H7 (cell line): ENCODE results near the gene SLC6A1. TPM values are rescaled to one million over a fixed set of nuclear protein-coding genes. Genes with fewer than 3 reads are reported as not detected.

Experiments used
- DNase-seq: peaks from one replicate; pipeline ENCODE4 v3.0.0; 2012
- H3K27me3 ChIP-seq: 2 replicates; pipeline ENCODE4 v1.6.0; 2011; ENCODE audit warnings: mild to moderate bottlenecking, low read length; ENCODE audit not compliant: control insufficient read depth, insufficient read depth
- H3K36me3 ChIP-seq: replicated peaks from 2 replicates; pipeline ENCODE4 v1.5.1; 2011; ENCODE audit warnings: low read length; ENCODE audit not compliant: control insufficient read depth, insufficient read depth
- H3K4me3 ChIP-seq: 2 replicates; pipeline ENCODE4 v1.5.1; 2011; ENCODE audit warnings: low read depth, mild to moderate bottlenecking, control low read depth, low read length, moderate library complexity; ENCODE audit not compliant: insufficient read depth
- total RNA-seq: library from RNA; depleted of rRNA; stranded (reverse); fragments of >200 nt; shearing (Covaris generic); gene quantifications from 2 replicates; pipeline ENCODE4 v1.2.3, GENCODE V29; 2014

The SLC6A1 gene
- total RNA-seq, 1 experiment from 2014 or later = 0.62 TPM

DNA sequence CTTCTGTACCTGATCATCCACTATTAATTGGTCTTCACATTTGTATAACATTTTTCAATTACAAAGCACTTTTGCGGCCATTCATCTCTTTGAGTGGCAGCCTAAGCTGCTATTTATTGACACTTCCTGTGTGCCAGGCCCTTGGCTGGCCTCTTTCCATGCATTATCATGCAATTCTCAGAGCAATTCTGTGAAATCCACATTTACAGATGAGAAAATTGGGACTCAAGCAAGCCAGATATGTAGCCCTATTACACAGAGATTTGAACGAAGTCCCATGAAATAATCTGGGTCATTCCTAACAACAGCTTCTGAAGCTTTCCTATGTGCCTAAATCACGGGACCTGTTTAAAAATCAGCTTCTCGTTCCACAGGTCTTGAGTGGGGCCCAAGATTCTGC is 17.4 kb downstream of the SLC6A1 start:
- H3K27me3 ChIP-seq = no peaks in the 10 kb centered on the region
- no peak for DNase-seq
- no peak overlapping the region for H3K4me3 ChIP-seq
- H3K36me3 ChIP-seq = no peaks in the 10 kb centered on the region

DNA sequence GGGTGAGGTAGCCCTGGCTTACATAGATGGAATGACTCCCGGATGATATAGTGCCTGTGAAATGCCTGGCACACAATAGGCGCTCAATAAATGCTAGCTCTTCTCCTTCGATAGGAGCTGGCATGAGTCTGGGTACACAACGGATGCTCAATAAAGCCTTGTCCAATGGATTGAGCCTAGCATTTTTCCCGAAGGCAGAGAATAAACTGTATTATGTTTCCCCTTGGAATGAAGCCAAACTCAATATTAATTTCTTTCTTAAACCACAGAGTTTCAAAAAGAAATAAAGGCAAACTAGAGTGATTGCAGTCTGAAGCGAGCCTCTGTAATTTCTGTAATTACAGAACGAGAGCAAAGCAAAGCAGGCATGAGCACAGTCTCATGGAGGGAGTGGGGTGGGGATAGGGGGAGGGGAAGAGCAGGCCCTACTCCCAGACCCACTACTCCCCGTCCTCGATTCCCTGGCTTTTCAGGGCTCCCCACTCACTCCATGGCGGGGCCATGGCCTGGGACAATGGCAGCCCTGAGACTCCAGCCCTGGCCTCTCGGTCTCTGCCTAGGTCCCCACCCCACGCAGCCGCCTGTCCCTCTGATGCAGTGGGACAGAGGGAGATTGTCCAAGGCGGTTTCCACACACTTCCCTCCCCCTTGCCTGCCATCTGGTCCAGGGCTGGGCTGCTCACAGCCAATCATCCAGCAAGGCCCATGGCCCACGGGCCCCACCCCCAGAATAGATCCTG is 18.0 kb downstream of the SLC6A1 start:
- no peaks in the 10 kb centered on the region for H3K27me3 ChIP-seq
- H3K36me3 ChIP-seq = no peaks in the 10 kb centered on the region
- DNase-seq = peak; percentile 52
- H3K4me3 ChIP-seq = no peak overlapping the region

DNA sequence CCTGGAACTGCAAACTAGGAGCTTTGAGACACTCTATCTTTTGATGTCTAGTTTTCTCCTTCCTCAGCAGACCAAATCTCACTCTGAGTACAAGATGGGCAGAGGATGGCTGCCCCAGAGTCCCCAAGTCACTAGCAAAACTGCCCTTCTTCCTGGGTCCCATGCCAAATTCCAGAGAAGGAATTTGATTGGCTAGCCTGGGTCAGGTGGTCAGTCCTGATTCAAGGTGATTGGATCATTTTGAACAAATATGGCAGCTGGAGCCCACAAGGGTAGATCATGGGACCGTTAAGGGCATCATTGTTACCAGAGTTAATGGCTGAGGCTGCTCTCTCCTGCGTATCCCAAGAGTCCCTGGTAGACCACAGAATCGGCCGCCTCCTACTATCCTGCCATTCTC is 21.7 kb downstream of the SLC6A1 start:
- peak; percentile 46 for DNase-seq
- Histone ChIP-seq H3K36me3 (no peaks in the 10 kb centered on the region), H3K4me3 (no peak overlapping the region), H3K27me3 (no peaks in the 10 kb centered on the region)

DNA sequence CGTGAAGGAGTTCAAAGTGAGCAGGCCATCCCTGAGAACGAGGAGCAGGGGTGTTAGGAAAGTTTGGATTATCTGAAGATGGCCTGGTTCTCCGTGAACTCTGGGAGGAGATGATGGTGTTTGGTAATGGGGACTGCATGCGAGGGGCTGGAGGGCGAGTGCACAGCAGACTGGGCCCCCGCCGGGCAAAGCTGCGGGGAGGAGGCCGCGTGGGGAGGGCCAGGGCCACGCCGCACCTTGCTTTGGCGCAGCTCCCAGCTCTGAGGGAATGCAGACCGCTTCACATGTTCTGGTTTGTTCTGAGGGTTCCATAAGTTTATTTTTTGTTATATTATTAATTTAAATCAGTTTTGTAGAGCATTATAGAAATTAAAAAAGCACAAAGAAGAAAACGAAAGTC is 22.2 kb downstream of the SLC6A1 start:
- Histone ChIP-seq H3K27me3 (no peaks in the 10 kb centered on the region), H3K36me3 (no peaks in the 10 kb centered on the region), H3K4me3 (no peak overlapping the region)
- no peak for DNase-seq

DNA sequence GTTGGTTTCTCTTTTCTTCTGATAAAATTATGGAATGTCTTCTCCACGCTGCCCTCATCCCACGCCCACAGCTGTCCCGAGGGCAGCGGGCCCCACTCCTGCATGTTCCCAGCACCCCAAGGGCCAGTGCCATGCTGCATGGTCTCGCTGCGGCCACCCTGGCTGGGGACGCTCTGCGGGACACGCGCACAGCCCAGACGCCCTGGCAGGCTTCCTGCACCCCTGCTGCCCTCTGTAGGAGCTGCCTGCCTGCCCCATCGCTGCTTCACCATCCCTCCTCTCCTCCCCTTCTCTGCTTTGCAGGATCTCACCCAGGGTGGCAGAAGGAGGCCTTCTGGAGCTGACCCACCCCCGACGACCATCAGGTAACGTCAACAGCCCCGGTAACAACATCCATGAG is 22.8 kb downstream of the SLC6A1 start:
- no peaks in the 10 kb centered on the region for H3K27me3 ChIP-seq
- no peak overlapping the region for H3K4me3 ChIP-seq
- no peaks in the 10 kb centered on the region for H3K36me3 ChIP-seq
- peak; percentile 59 for DNase-seq

DNA sequence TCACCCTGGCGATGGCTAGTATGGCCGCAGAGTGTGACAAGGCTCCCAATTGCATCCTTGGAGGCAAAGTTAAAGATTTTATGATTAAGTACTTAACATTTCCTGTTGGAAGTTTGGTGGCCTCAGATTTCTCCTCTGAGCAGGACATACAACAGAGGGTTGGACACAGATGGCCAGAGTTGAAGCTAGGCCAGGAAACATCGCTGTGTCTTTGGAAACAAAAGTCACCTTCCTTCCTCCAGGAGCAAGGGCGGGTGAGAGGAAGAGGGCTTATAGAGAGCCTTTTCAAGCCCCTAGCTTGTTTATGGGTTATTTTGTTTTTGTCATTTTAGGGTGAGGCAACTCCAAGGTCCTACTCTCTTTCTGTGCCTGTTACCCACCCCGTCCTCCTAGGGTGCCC is 24.2 kb downstream of the SLC6A1 start:
- no peak for DNase-seq
- H3K4me3 ChIP-seq = no peak overlapping the region
- H3K36me3 ChIP-seq = no peaks in the 10 kb centered on the region
- H3K27me3 ChIP-seq = no peaks in the 10 kb centered on the region

DNA sequence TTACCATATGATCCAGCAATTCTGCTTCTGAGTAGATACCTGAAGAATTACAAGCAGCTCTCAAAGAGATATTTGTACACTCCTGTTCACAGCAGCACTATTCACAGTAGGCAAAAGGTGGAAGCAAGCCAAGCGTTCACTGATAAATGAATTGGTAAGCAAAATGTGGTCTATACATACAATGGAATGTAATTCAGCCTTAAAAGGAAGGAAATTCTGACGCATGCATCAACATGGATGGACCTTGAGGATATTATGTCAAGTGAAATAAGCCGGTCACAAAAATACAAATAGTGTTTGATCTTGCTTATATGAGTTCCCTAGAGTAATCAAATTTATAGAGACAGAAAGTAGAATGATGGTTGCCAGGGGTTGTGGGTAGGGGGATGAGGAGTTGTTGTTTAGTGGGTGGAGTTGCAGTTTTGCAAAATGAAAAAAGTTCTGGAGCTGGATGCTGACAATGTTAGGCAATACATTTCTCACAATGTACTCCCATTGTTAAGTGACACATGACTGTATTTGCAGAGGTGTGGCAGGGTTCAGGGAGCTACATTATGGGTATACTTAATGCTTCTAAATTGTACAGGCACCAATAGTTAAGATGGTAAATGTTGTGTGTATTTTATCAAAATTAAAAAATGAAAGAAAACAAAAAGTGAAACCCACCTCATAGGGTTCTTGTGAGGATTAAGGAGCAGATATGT is 26.7 kb downstream of the SLC6A1 start:
- DNase-seq = no peak
- H3K27me3 ChIP-seq = no peaks in the 10 kb centered on the region
- no peaks in the 10 kb centered on the region for H3K36me3 ChIP-seq
- no peak overlapping the region for H3K4me3 ChIP-seq

DNA sequence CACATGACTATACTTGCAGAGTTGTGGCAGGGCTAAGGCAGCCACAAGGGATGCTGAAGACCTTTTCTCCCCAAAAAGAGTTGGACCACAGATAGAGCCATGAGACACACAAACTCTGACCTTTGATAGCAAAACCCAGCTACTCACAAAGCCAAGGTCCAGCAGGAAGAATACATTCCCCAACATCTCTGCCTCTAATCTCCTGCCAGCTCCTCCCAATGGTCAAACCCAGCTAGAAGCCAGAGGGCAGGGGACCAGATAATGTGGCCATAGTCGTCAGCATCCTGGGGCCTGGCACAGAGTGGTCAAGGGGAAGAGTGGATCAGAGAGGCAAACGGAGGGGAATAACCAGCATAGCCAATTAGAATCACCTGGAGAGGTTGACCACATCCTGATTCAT is 28.2 kb downstream of the SLC6A1 start:
- no peaks in the 10 kb centered on the region for H3K36me3 ChIP-seq
- DNase-seq = no peak
- H3K4me3 ChIP-seq = no peak overlapping the region
- H3K27me3 ChIP-seq = no peaks in the 10 kb centered on the region

DNA sequence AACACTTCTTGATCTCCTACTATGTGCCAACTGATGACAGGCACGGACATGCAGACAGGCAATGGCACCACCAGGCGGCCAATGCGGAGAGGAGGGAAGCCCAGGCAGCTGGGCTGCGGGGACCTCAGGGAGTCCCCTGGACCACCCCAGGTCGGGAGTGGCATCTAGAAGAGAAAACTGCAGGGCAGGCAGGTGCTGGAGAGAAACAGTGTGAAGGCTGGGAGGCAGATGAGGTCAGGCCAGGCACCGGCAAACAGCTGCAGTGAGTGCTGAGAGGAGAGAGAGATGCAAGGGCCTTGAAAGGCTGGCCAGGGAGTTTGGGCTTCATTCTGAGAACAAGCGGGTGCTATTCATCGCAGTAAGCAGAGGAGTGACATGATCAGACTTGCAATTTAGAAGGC is 29.1 kb downstream of the SLC6A1 start:
- Histone ChIP-seq H3K36me3 (no peaks in the 10 kb centered on the region), H3K27me3 (no peaks in the 10 kb centered on the region), H3K4me3 (no peak overlapping the region)
- peak; percentile 81 for DNase-seq

DNA sequence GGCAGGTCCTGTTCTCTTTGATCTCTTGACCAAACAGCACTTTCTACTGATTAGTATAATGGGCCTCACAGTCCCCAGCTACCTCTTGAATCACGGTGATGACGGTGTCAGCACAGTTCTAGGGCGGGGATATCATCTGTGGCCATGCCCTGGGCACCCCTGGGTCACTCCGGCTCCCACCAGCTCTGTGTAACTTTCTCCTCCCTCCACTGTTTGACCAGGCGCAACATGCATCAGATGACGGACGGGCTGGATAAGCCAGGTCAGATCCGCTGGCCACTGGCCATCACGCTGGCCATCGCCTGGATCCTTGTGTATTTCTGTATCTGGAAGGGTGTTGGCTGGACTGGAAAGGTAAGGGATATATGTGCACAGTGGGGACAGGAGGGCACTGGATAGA is 29.6 kb downstream of the SLC6A1 start:
- Histone ChIP-seq H3K4me3 (no peak overlapping the region), H3K27me3 (no peaks in the 10 kb centered on the region), H3K36me3 (no peaks in the 10 kb centered on the region)
- no peak for DNase-seq

DNA sequence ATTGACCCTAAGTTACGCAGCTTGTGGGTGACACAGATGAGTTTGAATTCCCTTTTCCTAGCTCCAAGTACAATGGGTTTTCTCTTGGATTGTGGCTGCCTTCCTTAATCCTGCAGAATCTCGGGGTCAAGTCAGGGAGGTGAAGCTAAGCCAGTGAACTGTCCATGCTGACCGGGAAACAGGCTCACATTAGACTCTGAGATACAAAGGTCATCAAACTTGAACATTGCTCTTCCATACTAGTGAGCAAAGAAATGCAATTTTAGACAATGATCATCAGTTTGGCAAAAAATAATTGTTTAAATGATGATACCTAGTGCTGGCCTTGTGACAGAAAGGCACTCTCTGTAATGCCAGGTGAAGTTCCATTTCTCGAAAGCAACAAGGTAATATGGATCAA is 31.6 kb downstream of the SLC6A1 start:
- no peak for DNase-seq
- H3K27me3 ChIP-seq = no peaks in the 10 kb centered on the region
- no peaks in the 10 kb centered on the region for H3K36me3 ChIP-seq
- H3K4me3 ChIP-seq = no peak overlapping the region

DNA sequence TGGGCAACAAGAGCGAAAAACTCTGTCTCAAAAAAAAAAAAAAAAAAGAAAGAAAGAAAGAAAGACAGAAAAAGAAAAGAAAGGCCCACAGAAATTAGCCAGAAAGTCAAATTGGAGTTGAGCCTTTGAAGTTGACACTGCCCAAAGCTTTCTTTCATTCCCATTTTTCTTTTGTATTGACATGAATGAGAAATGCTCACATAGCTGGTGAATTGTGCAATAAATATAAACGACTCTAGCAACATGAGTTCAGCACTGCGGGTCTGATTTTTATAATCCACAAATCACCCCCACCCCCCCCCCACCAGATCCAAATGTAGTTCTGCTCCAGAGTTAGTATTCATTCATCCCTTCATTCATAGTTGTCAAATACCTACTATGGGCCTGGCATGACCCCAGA is 37.4 kb downstream of the SLC6A1 start:
- DNase-seq = no peak
- Histone ChIP-seq H3K4me3 (no peak overlapping the region), H3K27me3 (no peaks in the 10 kb centered on the region), H3K36me3 (no peaks in the 10 kb centered on the region)

DNA sequence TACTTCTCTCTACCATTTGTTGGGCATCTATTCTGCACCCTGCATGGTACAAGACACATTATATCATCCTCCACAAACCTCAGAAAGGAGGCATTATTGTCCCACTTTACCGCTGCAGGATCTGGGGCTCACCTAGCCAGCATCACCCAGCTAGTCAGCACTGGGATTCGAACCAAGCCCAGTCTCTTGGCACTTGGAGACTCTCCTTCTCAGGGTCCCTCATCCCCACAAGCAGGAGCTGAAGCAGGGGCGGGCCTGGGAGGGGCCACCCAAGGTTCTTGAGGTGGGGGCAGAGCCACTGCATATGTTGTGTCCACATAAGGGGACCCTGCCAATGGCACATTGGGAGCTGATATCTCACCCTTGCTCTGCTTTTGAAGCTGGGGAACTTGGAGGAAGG is 41.3 kb downstream of the SLC6A1 start:
- Histone ChIP-seq H3K27me3 (no peaks in the 10 kb centered on the region; the same call in 1 of the 2 replicates), H3K36me3 (no peaks in the 10 kb centered on the region), H3K4me3 (no peak overlapping the region)
- DNase-seq = no peak

DNA sequence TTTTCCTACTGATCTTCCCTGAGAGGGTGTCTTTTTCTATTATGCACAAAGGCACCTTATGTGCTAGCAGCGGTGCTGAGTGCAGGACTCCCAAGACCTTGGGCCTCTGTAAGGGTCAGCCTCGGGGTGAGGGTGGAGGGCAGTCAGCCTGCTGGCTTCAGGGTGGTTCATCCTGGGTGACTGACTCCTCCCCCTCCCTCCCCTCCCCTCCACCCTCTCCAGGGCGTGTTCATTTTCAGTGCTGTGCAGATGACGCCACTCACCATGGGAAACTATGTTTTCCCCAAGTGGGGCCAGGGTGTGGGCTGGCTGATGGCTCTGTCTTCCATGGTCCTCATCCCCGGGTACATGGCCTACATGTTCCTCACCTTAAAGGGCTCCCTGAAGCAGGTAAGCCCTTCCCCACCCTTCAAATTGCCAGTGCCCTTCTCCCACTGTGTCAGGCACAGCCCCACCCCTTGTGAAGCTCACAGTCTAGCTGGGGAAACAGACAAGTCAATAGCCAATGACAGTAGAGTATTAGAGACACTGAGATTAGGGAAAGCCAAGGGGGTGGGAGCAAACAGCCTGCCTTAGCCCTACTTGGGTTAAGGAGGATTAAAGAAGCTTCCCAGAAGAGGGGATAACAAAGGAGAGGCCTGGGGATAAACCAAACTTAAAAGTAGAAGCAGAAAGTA is 41.9 kb downstream of the SLC6A1 start:
- Histone ChIP-seq H3K36me3 (no peaks in the 10 kb centered on the region), H3K27me3 (no peaks in the 10 kb centered on the region; the same call in 1 of the 2 replicates), H3K4me3 (no peak overlapping the region)
- no peak for DNase-seq
